Measurements from ENCODE around the gene CAPN11.

- no peak for TF ChIP-seq POLR2A (IDR thresholded peaks at IDR 0.05)
- TF ChIP-seq CTCF (IDR thresholded peaks at IDR 0.05): no peak
Observed at GRCh38 chr6:44119704-44120262, 38.8 kb upstream of the CAPN11 start.
